ENCODE measurements around the gene PFDN1. TPM values are rescaled to one million over a fixed set of nuclear protein-coding genes. Genes with fewer than 3 reads are reported as not detected.

PFDN1 gene
- total RNA-seq, 1 experiment from 2014 or later, result 49.8 TPM

GRCh38 chr5:140267201-140267540, 35.7 kb downstream of the PFDN1 start:
- Histone ChIP-seq H3K27ac (ENCODE audit: low read length) (no peak overlapping the region), H4K20me1 (ENCODE audit: insufficient read depth, low read depth, low read length) (no peaks in the 10 kb centered on the region), H3K4me2 (ENCODE audit: low read depth, low read length, poor library complexity, severe bottlenecking) (no peak overlapping the region), H2AFZ (ENCODE audit: low read length) (no peak overlapping the region), H3K4me3 (ENCODE audit: low read length) (no peak overlapping the region), H3K9ac (ENCODE audit: low read length) (no peak overlapping the region), H3K4me1 (ENCODE audit: low read length) (peaks cover 10% of the 10 kb centered on the region), H3K9me3 (ENCODE audit: low read length) (no peaks in the 10 kb centered on the region), H3K9me2 (replicated peaks; ENCODE audit: insufficient read depth, low read length) (no peaks in the 10 kb centered on the region), H3K79me2 (ENCODE audit: low read length) (peaks cover 52% of the 10 kb centered on the region), H3K27me3 (ENCODE audit: low read length) (no peaks in the 10 kb centered on the region), H3K36me3 (ENCODE audit: insufficient read depth, low read length) (peaks cover 4% of the 10 kb centered on the region; the same call in 1 of the 2 replicates)
- no peak for DNase-seq

GRCh38 chr5:140266471-140267200, 36.3 kb downstream of the PFDN1 start:
- no peak overlapping the region for H3K9ac ChIP-seq (ENCODE audit: low read length)
- H3K79me2 ChIP-seq (ENCODE audit: low read length), result peaks cover 57% of the 10 kb centered on the region
- H3K4me2 ChIP-seq (ENCODE audit: low read depth, low read length, poor library complexity, severe bottlenecking), result no peak overlapping the region
- no peak overlapping the region for H2AFZ ChIP-seq (ENCODE audit: low read length)
- no peaks in the 10 kb centered on the region for H3K9me2 ChIP-seq (replicated peaks; ENCODE audit: insufficient read depth, low read length)
- H3K36me3 ChIP-seq (ENCODE audit: insufficient read depth, low read length), result peaks cover 4% of the 10 kb centered on the region; the same call in 1 of the 2 replicates
- H3K4me3 ChIP-seq (ENCODE audit: low read length), result no peak overlapping the region
- no peak for DNase-seq
- peaks cover 10% of the 10 kb centered on the region for H3K4me1 ChIP-seq (ENCODE audit: low read length)
- no peak overlapping the region for H3K27ac ChIP-seq (ENCODE audit: low read length)
- no peaks in the 10 kb centered on the region for H4K20me1 ChIP-seq (ENCODE audit: insufficient read depth, low read depth, low read length)
- no peaks in the 10 kb centered on the region for H3K9me3 ChIP-seq (ENCODE audit: low read length)
- no peaks in the 10 kb centered on the region for H3K27me3 ChIP-seq (ENCODE audit: low read length)

GRCh38 chr5:140265845-140266244, 37.1 kb downstream of the PFDN1 start:
- H3K9me2 ChIP-seq (replicated peaks; ENCODE audit: insufficient read depth, low read length), result no peaks in the 10 kb centered on the region
- H3K9ac ChIP-seq (ENCODE audit: low read length), result no peak overlapping the region
- no peak overlapping the region for H2AFZ ChIP-seq (ENCODE audit: low read length)
- no peak overlapping the region for H3K4me3 ChIP-seq (ENCODE audit: low read length)
- no peaks in the 10 kb centered on the region for H4K20me1 ChIP-seq (ENCODE audit: insufficient read depth, low read depth, low read length)
- H3K4me2 ChIP-seq (ENCODE audit: low read depth, low read length, poor library complexity, severe bottlenecking), result no peak overlapping the region
- no peaks in the 10 kb centered on the region for H3K9me3 ChIP-seq (ENCODE audit: low read length)
- H3K4me1 ChIP-seq (ENCODE audit: low read length), result peaks cover 10% of the 10 kb centered on the region
- no peak overlapping the region for H3K27ac ChIP-seq (ENCODE audit: low read length)
- H3K27me3 ChIP-seq (ENCODE audit: low read length), result no peaks in the 10 kb centered on the region
- H3K36me3 ChIP-seq (ENCODE audit: insufficient read depth, low read length), result peaks cover 4% of the 10 kb centered on the region; the same call in 1 of the 2 replicates
- DNase-seq, result no peak
- H3K79me2 ChIP-seq (ENCODE audit: low read length), result peaks cover 57% of the 10 kb centered on the region

- DNase-seq, result no peak
- Histone ChIP-seq H3K4me3 (ENCODE audit: low read length) (no peak overlapping the region), H4K20me1 (ENCODE audit: insufficient read depth, low read depth, low read length) (no peaks in the 10 kb centered on the region), H3K36me3 (ENCODE audit: insufficient read depth, low read length) (peaks cover 9% of the 10 kb centered on the region), H3K9me2 (replicated peaks; ENCODE audit: insufficient read depth, low read length) (no peaks in the 10 kb centered on the region), H3K9me3 (ENCODE audit: low read length) (no peaks in the 10 kb centered on the region), H3K9ac (ENCODE audit: low read length) (no peak overlapping the region), H3K79me2 (ENCODE audit: low read length) (peaks cover 65% of the 10 kb centered on the region), H3K4me2 (ENCODE audit: low read depth, low read length, poor library complexity, severe bottlenecking) (no peak overlapping the region), H3K27me3 (ENCODE audit: low read length) (no peaks in the 10 kb centered on the region), H3K4me1 (ENCODE audit: low read length) (peaks cover 7% of the 10 kb centered on the region), H3K27ac (ENCODE audit: low read length) (no peak overlapping the region), H2AFZ (ENCODE audit: low read length) (no peak overlapping the region)
Measured at GRCh38 chr5:140262839-140263238, 40.1 kb downstream of the PFDN1 start.

GRCh38 chr5:140262221-140262620, 40.7 kb downstream of the PFDN1 start:
- DNase-seq, result no peak
- Histone ChIP-seq H3K27me3 (ENCODE audit: low read length) (no peaks in the 10 kb centered on the region), H2AFZ (ENCODE audit: low read length) (no peak overlapping the region), H3K4me3 (ENCODE audit: low read length) (no peak overlapping the region), H4K20me1 (ENCODE audit: insufficient read depth, low read depth, low read length) (no peaks in the 10 kb centered on the region), H3K9me2 (replicated peaks; ENCODE audit: insufficient read depth, low read length) (no peaks in the 10 kb centered on the region), H3K36me3 (ENCODE audit: insufficient read depth, low read length) (peaks cover 9% of the 10 kb centered on the region), H3K4me1 (ENCODE audit: low read length) (peaks cover under 1% of the 10 kb centered on the region), H3K79me2 (ENCODE audit: low read length) (peaks cover 65% of the 10 kb centered on the region), H3K4me2 (ENCODE audit: low read depth, low read length, poor library complexity, severe bottlenecking) (no peak overlapping the region), H3K9me3 (ENCODE audit: low read length) (no peaks in the 10 kb centered on the region), H3K9ac (ENCODE audit: low read length) (no peak overlapping the region), H3K27ac (ENCODE audit: low read length) (no peak overlapping the region)

- Histone ChIP-seq H3K9me2 (replicated peaks; ENCODE audit: insufficient read depth, low read length) (no peaks in the 10 kb centered on the region), H3K27ac (ENCODE audit: low read length) (no peak overlapping the region), H3K27me3 (ENCODE audit: low read length) (no peaks in the 10 kb centered on the region), H3K9ac (ENCODE audit: low read length) (no peak overlapping the region), H3K9me3 (ENCODE audit: low read length) (no peaks in the 10 kb centered on the region), H3K36me3 (ENCODE audit: insufficient read depth, low read length) (peaks cover 9% of the 10 kb centered on the region), H3K4me3 (ENCODE audit: low read length) (no peak overlapping the region), H4K20me1 (ENCODE audit: insufficient read depth, low read depth, low read length) (no peaks in the 10 kb centered on the region), H2AFZ (ENCODE audit: low read length) (no peak overlapping the region), H3K79me2 (ENCODE audit: low read length) (peaks cover 61% of the 10 kb centered on the region), H3K4me1 (ENCODE audit: low read length) (no peaks in the 10 kb centered on the region), H3K4me2 (ENCODE audit: low read depth, low read length, poor library complexity, severe bottlenecking) (no peak overlapping the region)
- no peak for DNase-seq
Measured at GRCh38 chr5:140261403-140262171, 41.3 kb downstream of the PFDN1 start.

GRCh38 chr5:140260089-140260656, 42.7 kb downstream of the PFDN1 start:
- DNase-seq, result no peak
- peaks cover 9% of the 10 kb centered on the region for H3K36me3 ChIP-seq (ENCODE audit: insufficient read depth, low read length)
- H3K4me3 ChIP-seq (ENCODE audit: low read length), result no peak overlapping the region
- H2AFZ ChIP-seq (ENCODE audit: low read length), result no peak overlapping the region
- H3K4me2 ChIP-seq (ENCODE audit: low read depth, low read length, poor library complexity, severe bottlenecking), result no peak overlapping the region
- no peaks in the 10 kb centered on the region for H3K9me2 ChIP-seq (replicated peaks; ENCODE audit: insufficient read depth, low read length)
- no peaks in the 10 kb centered on the region for H4K20me1 ChIP-seq (ENCODE audit: insufficient read depth, low read depth, low read length)
- no peaks in the 10 kb centered on the region for H3K9me3 ChIP-seq (ENCODE audit: low read length)
- no peak overlapping the region for H3K27ac ChIP-seq (ENCODE audit: low read length)
- H3K27me3 ChIP-seq (ENCODE audit: low read length), result no peaks in the 10 kb centered on the region
- no peaks in the 10 kb centered on the region for H3K4me1 ChIP-seq (ENCODE audit: low read length)
- H3K79me2 ChIP-seq (ENCODE audit: low read length), result peaks cover 56% of the 10 kb centered on the region
- H3K9ac ChIP-seq (ENCODE audit: low read length), result no peak overlapping the region

GRCh38 chr5:140259500-140259899, 43.4 kb downstream of the PFDN1 start:
- Histone ChIP-seq H4K20me1 (ENCODE audit: insufficient read depth, low read depth, low read length) (no peaks in the 10 kb centered on the region), H2AFZ (ENCODE audit: low read length) (no peak overlapping the region), H3K9me2 (replicated peaks; ENCODE audit: insufficient read depth, low read length) (no peaks in the 10 kb centered on the region), H3K4me2 (ENCODE audit: low read depth, low read length, poor library complexity, severe bottlenecking) (no peak overlapping the region), H3K4me1 (ENCODE audit: low read length) (no peaks in the 10 kb centered on the region), H3K9me3 (ENCODE audit: low read length) (no peaks in the 10 kb centered on the region), H3K36me3 (ENCODE audit: insufficient read depth, low read length) (peaks cover 9% of the 10 kb centered on the region), H3K9ac (ENCODE audit: low read length) (no peak overlapping the region), H3K4me3 (ENCODE audit: low read length) (no peak overlapping the region), H3K27ac (ENCODE audit: low read length) (no peak overlapping the region), H3K27me3 (ENCODE audit: low read length) (no peaks in the 10 kb centered on the region), H3K79me2 (ENCODE audit: low read length) (peaks cover 52% of the 10 kb centered on the region)
- no peak for DNase-seq

Measured in Karpas-422 (cell line).